Measurements from ENCODE around the gene GAP43.

- no peak for TF ChIP-seq CTCF (IDR thresholded peaks at IDR 0.05 in 8 of 11, conservative IDR thresholded peaks at IDR 0.05 in 3 of 11)
- no peak for TF ChIP-seq POLR2A (IDR thresholded peaks at IDR 0.05)
- TF ChIP-seq POLR2AphosphoS5 (IDR thresholded peaks at IDR 0.05), result no peak
Measured at GRCh38 chr3:115615001-115615814, 8.1 kb upstream of the GAP43 start.
